GM19455 (cell line): ENCODE results near the gene CACNA1A.

Experiments used
- ATAC-seq: cut with Tn5 transposase; IDR thresholded peaks from one replicate; pipeline ENCODE4 v1.9.1; 2021; ENCODE audit not compliant: unreplicated experiment

Gene CACNA1A

GRCh38 chr19:13314761-13315160, 191.5 kb downstream of the CACNA1A start:
- no peak for ATAC-seq

- no peak for ATAC-seq
Measured at GRCh38 chr19:13313875-13314274, 192.4 kb downstream of the CACNA1A start.

GRCh38 chr19:13309864-13310263, 196.4 kb downstream of the CACNA1A start:
- no peak for ATAC-seq

GRCh38 chr19:13303381-13304129, 202.7 kb downstream of the CACNA1A start:
- ATAC-seq: no peak

- ATAC-seq: no peak
Measured at GRCh38 chr19:13302526-13303270, 203.6 kb downstream of the CACNA1A start.

- no peak for ATAC-seq
Measured at GRCh38 chr19:13301627-13302334, 204.5 kb downstream of the CACNA1A start.

GRCh38 chr19:13300421-13301030, 205.8 kb downstream of the CACNA1A start:
- no peak for ATAC-seq

- no peak for ATAC-seq
Measured at GRCh38 chr19:13299838-13300237, 206.4 kb downstream of the CACNA1A start.

- no peak for ATAC-seq
Measured at GRCh38 chr19:13298565-13299481, 207.5 kb downstream of the CACNA1A start.

- ATAC-seq: no peak
Measured at GRCh38 chr19:13297023-13297422, 209.3 kb downstream of the CACNA1A start.

- no peak for ATAC-seq
Measured at GRCh38 chr19:13294812-13295567, 211.3 kb downstream of the CACNA1A start.

- ATAC-seq: no peak
Measured at GRCh38 chr19:13291913-13292312, 214.4 kb downstream of the CACNA1A start.

GRCh38 chr19:13290741-13291140, 215.5 kb downstream of the CACNA1A start:
- ATAC-seq: no peak

- ATAC-seq: no peak
Measured at GRCh38 chr19:13289295-13289694, 217.0 kb downstream of the CACNA1A start.

GRCh38 chr19:13286195-13286985, 219.9 kb downstream of the CACNA1A start:
- no peak for ATAC-seq

- ATAC-seq: no peak
Measured at GRCh38 chr19:13284929-13285928, 221.1 kb downstream of the CACNA1A start.

GRCh38 chr19:13283871-13284270, 222.4 kb downstream of the CACNA1A start:
- no peak for ATAC-seq
